ENCODE results near the gene DAGLA.

- TF ChIP-seq POLR2A (IDR thresholded peaks at IDR 0.05) = no peak
- TF ChIP-seq CTCF (IDR thresholded peaks at IDR 0.05) = no peak
- no peak for TF ChIP-seq EP300 (IDR thresholded peaks at IDR 0.05)
These were observed 51.2 kb downstream of the DAGLA start for GRCh38 chr11:61731211-61731951.

Data from tibial nerve (tissue), 4 donors.